SK-N-SH (cell line): ENCODE measurements around the gene RASSF8. TPM values are rescaled to one million over a fixed set of nuclear protein-coding genes. Genes with fewer than 3 reads are reported as not detected.

Experiments used
- CTCF ChIA-PET: fragments of 300-600, 350-600 bp; formaldehyde crosslinking; extraction: SDS; loops from one replicate; lab custom pipeline; 2021; lab: Yijun Ruan, JAX
- POLR2A ChIA-PET: fragments of 350-600 bp; sonication (Branson Sonifier 250); formaldehyde crosslinking; extraction: SDS; loops from one replicate; lab custom pipeline; 2020; ENCODE audit warnings: antibody characterized with exemption, inconsistent platforms; lab: Yijun Ruan, JAX
- DNase-seq: peaks from one replicate; pipeline ENCODE4 v3.0.0; 2012
- H2AFZ ChIP-seq: fragments of 200-600 bp; sonication (generic); 2 replicates; pipeline ENCODE4 v1.8.1; 2016; ENCODE audit warnings: antibody characterized with exemption, mild to moderate bottlenecking, low read depth
- H3F3A ChIP-seq: fragments of 200-600 bp; sonication (generic); replicated peaks from 2 replicates; pipeline ENCODE3; 2016; ENCODE audit warnings: antibody characterized with exemption, mild to moderate bottlenecking; ENCODE audit not compliant: insufficient read depth
- H3K27ac ChIP-seq, 2 experiments: fragments of 200-500 bp in 1 of 2; fragments of 200-600 bp in 1 of 2; sonication (Bioruptor generic) in 1 of 2; sonication (generic), shearing (Covaris generic) in 1 of 2; 2 replicates each; pipeline versions ENCODE4 v1.5.1 to v1.6.1; 2014 to 2016; ENCODE audit warnings: low read depth in 2 of 2, inconsistent platforms in 1 of 2, low read length in 1 of 2, mild to moderate bottlenecking in 1 of 2, mixed read lengths in 1 of 2
- H3K27me3 ChIP-seq: fragments of 200-600 bp; sonication (generic), shearing (Covaris generic); 2 replicates; pipeline ENCODE4 v1.6.1; 2016; ENCODE audit warnings: mixed run types; ENCODE audit not compliant: insufficient read depth
- H3K36me3 ChIP-seq, 2 experiments: fragments of 200-500 bp in 1 of 2; fragments of 200-600 bp in 1 of 2; sonication (Bioruptor generic) in 1 of 2; sonication (generic) in 1 of 2; replicated peaks in 1 of 2; 2 replicates each; pipeline versions ENCODE3 to v1.5.1; 2014 to 2016; ENCODE audit warnings: low read length in 1 of 2, mild to moderate bottlenecking in 1 of 2; ENCODE audit not compliant: insufficient read depth in 2 of 2, control insufficient read depth in 1 of 2
- H3K4me1 ChIP-seq, 2 experiments: fragments of 200-500 bp in 1 of 2; fragments of 200-600 bp in 1 of 2; sonication (Bioruptor generic) in 1 of 2; sonication (generic), shearing (Covaris generic) in 1 of 2; 2 replicates each; pipeline versions ENCODE4 v1.5.1 to v1.6.1; 2014 to 2016; ENCODE audit warnings: low read depth in 1 of 2, low read length in 1 of 2, mixed run types in 1 of 2; ENCODE audit not compliant: insufficient read depth in 2 of 2, control insufficient read depth in 1 of 2
- H3K4me2 ChIP-seq: fragments of 200-600 bp; sonication (generic), shearing (Covaris generic); 2 replicates; pipeline ENCODE4 v1.6.1; 2017; ENCODE audit warnings: mixed run types
- H3K4me3 ChIP-seq, 2 experiments: fragments of 200-500 bp in 1 of 2; fragments of 200-600 bp in 1 of 2; sonication (Bioruptor generic) in 1 of 2; sonication (generic), shearing (Covaris generic) in 1 of 2; 2 replicates each; pipeline versions ENCODE4 v1.5.1 to v1.8.1; 2014 to 2016; ENCODE audit warnings: low read depth in 2 of 2, inconsistent platforms in 1 of 2, low read length in 1 of 2, mild to moderate bottlenecking in 1 of 2, mixed read lengths in 1 of 2, moderate library complexity in 1 of 2
- H3K79me2 ChIP-seq: fragments of 200-600 bp; sonication (generic); 2 replicates; pipeline ENCODE4 v1.8.1; 2017; ENCODE audit warnings: mild to moderate bottlenecking; ENCODE audit not compliant: insufficient read depth
- H3K9ac ChIP-seq: fragments of 200-600 bp; sonication (generic); 2 replicates; pipeline ENCODE4 v1.6.1; 2017; ENCODE audit warnings: mixed run types
- H3K9me2 ChIP-seq: fragments of 200-600 bp; sonication (generic); 2 replicates; pipeline ENCODE4 v1.6.1; 2017; ENCODE audit warnings: mixed run types
- H3K9me3 ChIP-seq: fragments of 200-600 bp; sonication (generic); 2 replicates; pipeline ENCODE4 v1.6.1; 2017; ENCODE audit warnings: mixed run types, mild to moderate bottlenecking, moderate library complexity
- H4K20me1 ChIP-seq: fragments of 200-600 bp; sonication (generic); 2 replicates; pipeline ENCODE4 v1.6.1; 2017; ENCODE audit warnings: mild to moderate bottlenecking, mixed run types; ENCODE audit not compliant: insufficient read depth
- EP300 ChIP-seq, 2 experiments: IDR thresholded peaks; 2 replicates each; pipeline versions ENCODE4 v1.4.0 to v1.6.1; 2012; ENCODE audit warnings: borderline replicate concordance in 1 of 2, low read depth in 1 of 2, low read length in 1 of 2
- EZH2phosphoT487 ChIP-seq: fragments of 200-600 bp; sonication (generic); IDR thresholded peaks from 2 replicates; pipeline ENCODE4 v1.6.1; 2017; ENCODE audit warnings: low read depth, mixed run types, mild to moderate bottlenecking, antibody characterized with exemption, moderate library complexity, borderline replicate concordance
- FOXM1 ChIP-seq: IDR thresholded peaks from 2 replicates; pipeline ENCODE4 v1.4.0; 2012; ENCODE audit warnings: low read depth, mild to moderate bottlenecking
- GABPA ChIP-seq: IDR thresholded peaks from 2 replicates; pipeline ENCODE4 v1.4.0; 2012; ENCODE audit warnings: low read depth, mild to moderate bottlenecking
- GATA2 ChIP-seq: sonication (generic); formaldehyde crosslinking; IDR thresholded peaks from 2 replicates; pipeline ENCODE4 v1.5.0; 2020; ENCODE audit warnings: mild to moderate bottlenecking, missing genetic modification reagents
- MEF2A ChIP-seq: IDR thresholded peaks from 2 replicates; pipeline ENCODE4 v1.4.0; 2012; ENCODE audit warnings: low read depth, borderline replicate concordance
- NFIC ChIP-seq: IDR thresholded peaks from 2 replicates; pipeline ENCODE4 v1.4.0; 2012; ENCODE audit warnings: borderline replicate concordance
- NRF1 ChIP-seq: IDR thresholded peaks from 2 replicates; pipeline ENCODE4 v1.6.1; 2012; ENCODE audit warnings: low read depth, mild to moderate bottlenecking, low read length
- POLR2AphosphoS5 ChIP-seq: IDR thresholded peaks from 2 replicates; pipeline ENCODE4 v1.6.1; 2012; ENCODE audit warnings: low read depth, low read length
- RCOR1 ChIP-seq: fragments of 150-350 bp; IDR thresholded peaks from 2 replicates; pipeline ENCODE4 v1.6.1; 2017; ENCODE audit warnings: antibody characterized with exemption, low read length
- RFX5 ChIP-seq: IDR thresholded peaks from 2 replicates; pipeline ENCODE4 v1.6.1; 2012; ENCODE audit warnings: mild to moderate bottlenecking, improper control_type of control experiment, low read length
- RXRA ChIP-seq: IDR thresholded peaks from 2 replicates; pipeline ENCODE4 v1.4.0; 2012; ENCODE audit warnings: low read depth, mild to moderate bottlenecking, borderline replicate concordance
- SMC3 ChIP-seq: IDR thresholded peaks from 2 replicates; pipeline ENCODE4 v1.6.1; 2012; ENCODE audit warnings: low read depth, low read length, improper control_type of control experiment
- TAF1 ChIP-seq: IDR thresholded peaks from 2 replicates; pipeline ENCODE4 v1.6.1; 2012; ENCODE audit warnings: low read depth, mild to moderate bottlenecking, low read length, moderate library complexity, borderline replicate concordance
- TCF12 ChIP-seq: IDR thresholded peaks from 2 replicates; pipeline ENCODE4 v1.4.0; 2012
- TEAD4 ChIP-seq: IDR thresholded peaks from 2 replicates; pipeline ENCODE4 v1.4.0; 2012; ENCODE audit warnings: mild to moderate bottlenecking, borderline replicate concordance; ENCODE audit not compliant: insufficient read depth
- YY1 ChIP-seq: IDR thresholded peaks from 2 replicates; pipeline ENCODE4 v1.4.0; 2012; ENCODE audit warnings: low read depth, mild to moderate bottlenecking
- WGBS: methylation state at CpG from one replicate; pipeline ENCODE4 v1.1.6; 2017; ENCODE audit warnings: low lambda C conversion rate; 5-methylcytosine and 5-hydroxymethylcytosine counted together
- polyA plus RNA-seq, 3 experiments: library from polyadenylated mRNA; depleted of rRNA; stranded (reverse); fragments of >200 nt; gene quantifications; 2 replicates each; pipeline ENCODE4 v1.2.3, GENCODE V29; 2012
- TF ChIP-seq, protein P1 (sequence below): fragments of 150-350 bp; IDR thresholded peaks from 2 replicates; pipeline ENCODE4 v1.6.1; 2017; ENCODE audit warnings: antibody characterized with exemption, low read length, low read depth, borderline replicate concordance
- TF ChIP-seq, protein P2 (sequence below): fragments of 200-600 bp; sonication (generic); IDR thresholded peaks from 2 replicates; pipeline ENCODE4 v1.6.1; 2017; ENCODE audit warnings: antibody characterized with exemption, mild to moderate bottlenecking, moderate library complexity
- TF ChIP-seq, protein P3 (sequence below): IDR thresholded peaks from 2 replicates; pipeline ENCODE4 v1.4.0; 2012; ENCODE audit warnings: low read depth, borderline replicate concordance
- TF ChIP-seq, protein P4 (sequence below): IDR thresholded peaks from 2 replicates; pipeline ENCODE4; 2012
- TF ChIP-seq, protein P5 (sequence below): fragments of 150-350 bp; IDR thresholded peaks from 2 replicates; pipeline ENCODE4 v1.6.1; 2016; ENCODE audit warnings: mild to moderate bottlenecking, low read depth, low read length

The RASSF8 gene
- polyA plus RNA-seq, 1 of the 3 experiments (the other 2 are of a cell fraction) = 15.3 TPM

DNA sequence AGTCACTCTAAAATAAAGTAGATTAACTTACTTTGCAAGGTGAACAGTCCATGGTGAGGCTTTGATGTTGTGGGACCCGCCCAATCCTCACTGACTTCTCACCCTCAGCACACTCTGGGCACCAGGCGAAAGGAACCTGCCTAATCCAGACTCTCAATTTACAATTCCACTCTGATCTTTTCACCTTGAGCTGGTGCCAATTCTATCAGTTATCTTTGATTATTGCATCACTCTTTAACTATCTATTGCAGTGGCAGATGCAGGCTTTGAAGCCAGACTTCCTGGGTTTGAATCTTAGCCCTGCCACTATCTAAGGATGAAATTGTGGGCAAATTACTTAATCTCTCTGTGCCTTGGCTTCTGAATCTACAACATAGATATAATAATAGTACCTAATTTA, 18.9 kb upstream of the RASSF8 start:
- 90% methylated on average over 2 of the region's 2 CpGs for WGBS
- POLR2A ChIA-PET = no interaction called here
- H3K9me2 ChIP-seq = no peaks in the 10 kb centered on the region
- H3K79me2 ChIP-seq = no peaks in the 10 kb centered on the region
- DNase-seq = no peak
- peaks cover 0 to 4% of the 10 kb centered on the region in 2 experiments for H3K36me3 ChIP-seq
- H3F3A ChIP-seq = no peaks in the 10 kb centered on the region
- no peaks in the 10 kb centered on the region for H3K9me3 ChIP-seq
- H3K27ac ChIP-seq = no peak overlapping the region
- H2AFZ ChIP-seq = no peak overlapping the region
- H3K4me1 ChIP-seq = peaks cover 0 to 2% of the 10 kb centered on the region in 2 experiments; a peak in 2 of 4 replicates
- H3K4me3 ChIP-seq = no peak overlapping the region
- no peaks in the 10 kb centered on the region for H3K27me3 ChIP-seq
- CTCF ChIA-PET = no interaction called here
- no peak for TF ChIP-seq RCOR1
- TF ChIP-seq NRF1 = no peak
- TF ChIP-seq, protein P1, sequence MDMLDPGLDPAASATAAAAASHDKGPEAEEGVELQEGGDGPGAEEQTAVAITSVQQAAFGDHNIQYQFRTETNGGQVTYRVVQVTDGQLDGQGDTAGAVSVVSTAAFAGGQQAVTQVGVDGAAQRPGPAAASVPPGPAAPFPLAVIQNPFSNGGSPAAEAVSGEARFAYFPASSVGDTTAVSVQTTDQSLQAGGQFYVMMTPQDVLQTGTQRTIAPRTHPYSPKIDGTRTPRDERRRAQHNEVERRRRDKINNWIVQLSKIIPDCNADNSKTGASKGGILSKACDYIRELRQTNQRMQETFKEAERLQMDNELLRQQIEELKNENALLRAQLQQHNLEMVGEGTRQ = no peak
- TF ChIP-seq SMC3 = no peak
- TF ChIP-seq, protein P2, sequence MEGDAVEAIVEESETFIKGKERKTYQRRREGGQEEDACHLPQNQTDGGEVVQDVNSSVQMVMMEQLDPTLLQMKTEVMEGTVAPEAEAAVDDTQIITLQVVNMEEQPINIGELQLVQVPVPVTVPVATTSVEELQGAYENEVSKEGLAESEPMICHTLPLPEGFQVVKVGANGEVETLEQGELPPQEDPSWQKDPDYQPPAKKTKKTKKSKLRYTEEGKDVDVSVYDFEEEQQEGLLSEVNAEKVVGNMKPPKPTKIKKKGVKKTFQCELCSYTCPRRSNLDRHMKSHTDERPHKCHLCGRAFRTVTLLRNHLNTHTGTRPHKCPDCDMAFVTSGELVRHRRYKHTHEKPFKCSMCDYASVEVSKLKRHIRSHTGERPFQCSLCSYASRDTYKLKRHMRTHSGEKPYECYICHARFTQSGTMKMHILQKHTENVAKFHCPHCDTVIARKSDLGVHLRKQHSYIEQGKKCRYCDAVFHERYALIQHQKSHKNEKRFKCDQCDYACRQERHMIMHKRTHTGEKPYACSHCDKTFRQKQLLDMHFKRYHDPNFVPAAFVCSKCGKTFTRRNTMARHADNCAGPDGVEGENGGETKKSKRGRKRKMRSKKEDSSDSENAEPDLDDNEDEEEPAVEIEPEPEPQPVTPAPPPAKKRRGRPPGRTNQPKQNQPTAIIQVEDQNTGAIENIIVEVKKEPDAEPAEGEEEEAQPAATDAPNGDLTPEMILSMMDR = no peak
- no peak for TF ChIP-seq RFX5
- no peak for TF ChIP-seq MEF2A
- no peak for TF ChIP-seq TCF12
- TF ChIP-seq FOXM1 = no peak
- no peak for TF ChIP-seq TAF1
- TF ChIP-seq TEAD4 = no peak
- TF ChIP-seq, protein P3, sequence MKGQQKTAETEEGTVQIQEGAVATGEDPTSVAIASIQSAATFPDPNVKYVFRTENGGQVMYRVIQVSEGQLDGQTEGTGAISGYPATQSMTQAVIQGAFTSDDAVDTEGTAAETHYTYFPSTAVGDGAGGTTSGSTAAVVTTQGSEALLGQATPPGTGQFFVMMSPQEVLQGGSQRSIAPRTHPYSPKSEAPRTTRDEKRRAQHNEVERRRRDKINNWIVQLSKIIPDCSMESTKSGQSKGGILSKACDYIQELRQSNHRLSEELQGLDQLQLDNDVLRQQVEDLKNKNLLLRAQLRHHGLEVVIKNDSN = no peak
- no peak for TF ChIP-seq POLR2AphosphoS5
- TF ChIP-seq EZH2phosphoT487 = no peak
- no peak for TF ChIP-seq YY1
- TF ChIP-seq EP300 (IDR thresholded peaks at IDR 0.05; ENCODE audit: borderline replicate concordance in 1 of 2, low read depth in 1 of 2, low read length in 1 of 2) = no peak
- TF ChIP-seq GABPA = no peak
- H3K9ac ChIP-seq = no peak overlapping the region
- no peaks in the 10 kb centered on the region for H4K20me1 ChIP-seq
- H3K4me2 ChIP-seq = no peak overlapping the region

DNA sequence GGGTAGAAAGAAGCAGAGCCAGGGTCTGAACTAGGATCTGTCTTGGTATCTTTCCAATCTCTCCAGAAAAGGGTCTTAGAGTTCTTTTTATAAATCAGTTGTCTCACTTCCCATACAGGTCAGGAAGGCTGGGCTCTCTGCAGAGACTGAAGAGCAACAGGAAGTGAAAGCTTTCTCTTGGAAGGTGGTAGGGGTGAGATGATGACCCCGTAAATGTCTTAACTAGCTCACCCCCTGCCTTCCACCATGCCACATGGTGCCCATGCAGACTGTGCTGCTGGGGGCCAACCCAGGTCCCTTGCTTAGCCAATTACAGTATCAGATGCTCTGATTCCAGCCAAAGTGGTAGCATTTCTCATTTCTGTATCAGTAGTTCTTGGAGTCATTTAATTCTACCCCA, 17.6 kb upstream of the RASSF8 start:
- no peaks in the 10 kb centered on the region for H4K20me1 ChIP-seq
- H3K4me3 ChIP-seq = no peak overlapping the region
- DNase-seq = no peak
- no peaks in the 10 kb centered on the region for H3K9me2 ChIP-seq
- no peaks in the 10 kb centered on the region for H3F3A ChIP-seq
- H3K9ac ChIP-seq = no peak overlapping the region
- H2AFZ ChIP-seq = no peak overlapping the region
- H3K36me3 ChIP-seq = peaks cover 0 to 4% of the 10 kb centered on the region in 2 experiments
- no peaks in the 10 kb centered on the region for H3K27me3 ChIP-seq
- CTCF ChIA-PET = no interaction called here
- no CpG with 5 or more reads among the region's 1 CpG for WGBS
- peaks cover 0 to 2% of the 10 kb centered on the region in 2 experiments; a peak in 2 of 4 replicates for H3K4me1 ChIP-seq
- H3K9me3 ChIP-seq = no peaks in the 10 kb centered on the region
- H3K27ac ChIP-seq = no peak overlapping the region
- H3K4me2 ChIP-seq = no peak overlapping the region
- POLR2A ChIA-PET = no interaction called here
- no peaks in the 10 kb centered on the region for H3K79me2 ChIP-seq
- TF ChIP-seq NRF1 = no peak
- TF ChIP-seq, protein P4, sequence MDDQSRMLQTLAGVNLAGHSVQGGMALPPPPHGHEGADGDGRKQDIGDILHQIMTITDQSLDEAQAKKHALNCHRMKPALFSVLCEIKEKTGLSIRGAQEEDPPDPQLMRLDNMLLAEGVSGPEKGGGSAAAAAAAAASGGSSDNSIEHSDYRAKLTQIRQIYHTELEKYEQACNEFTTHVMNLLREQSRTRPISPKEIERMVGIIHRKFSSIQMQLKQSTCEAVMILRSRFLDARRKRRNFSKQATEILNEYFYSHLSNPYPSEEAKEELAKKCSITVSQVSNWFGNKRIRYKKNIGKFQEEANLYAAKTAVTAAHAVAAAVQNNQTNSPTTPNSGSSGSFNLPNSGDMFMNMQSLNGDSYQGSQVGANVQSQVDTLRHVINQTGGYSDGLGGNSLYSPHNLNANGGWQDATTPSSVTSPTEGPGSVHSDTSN = no peak
- TF ChIP-seq SMC3 = no peak
- no peak for TF ChIP-seq GATA2 (CRISPR knock-in tag)
- TF ChIP-seq GABPA = no peak
- no peak for TF ChIP-seq POLR2AphosphoS5
- no peak for TF ChIP-seq EZH2phosphoT487
- TF ChIP-seq, protein P5, sequence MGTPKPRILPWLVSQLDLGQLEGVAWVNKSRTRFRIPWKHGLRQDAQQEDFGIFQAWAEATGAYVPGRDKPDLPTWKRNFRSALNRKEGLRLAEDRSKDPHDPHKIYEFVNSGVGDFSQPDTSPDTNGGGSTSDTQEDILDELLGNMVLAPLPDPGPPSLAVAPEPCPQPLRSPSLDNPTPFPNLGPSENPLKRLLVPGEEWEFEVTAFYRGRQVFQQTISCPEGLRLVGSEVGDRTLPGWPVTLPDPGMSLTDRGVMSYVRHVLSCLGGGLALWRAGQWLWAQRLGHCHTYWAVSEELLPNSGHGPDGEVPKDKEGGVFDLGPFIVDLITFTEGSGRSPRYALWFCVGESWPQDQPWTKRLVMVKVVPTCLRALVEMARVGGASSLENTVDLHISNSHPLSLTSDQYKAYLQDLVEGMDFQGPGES = no peak
- no peak for TF ChIP-seq RXRA
- TF ChIP-seq, protein P2 = no peak
- no peak for TF ChIP-seq NFIC
